ENCODE data around the gene PTPN6.

The PTPN6 gene

DNA sequence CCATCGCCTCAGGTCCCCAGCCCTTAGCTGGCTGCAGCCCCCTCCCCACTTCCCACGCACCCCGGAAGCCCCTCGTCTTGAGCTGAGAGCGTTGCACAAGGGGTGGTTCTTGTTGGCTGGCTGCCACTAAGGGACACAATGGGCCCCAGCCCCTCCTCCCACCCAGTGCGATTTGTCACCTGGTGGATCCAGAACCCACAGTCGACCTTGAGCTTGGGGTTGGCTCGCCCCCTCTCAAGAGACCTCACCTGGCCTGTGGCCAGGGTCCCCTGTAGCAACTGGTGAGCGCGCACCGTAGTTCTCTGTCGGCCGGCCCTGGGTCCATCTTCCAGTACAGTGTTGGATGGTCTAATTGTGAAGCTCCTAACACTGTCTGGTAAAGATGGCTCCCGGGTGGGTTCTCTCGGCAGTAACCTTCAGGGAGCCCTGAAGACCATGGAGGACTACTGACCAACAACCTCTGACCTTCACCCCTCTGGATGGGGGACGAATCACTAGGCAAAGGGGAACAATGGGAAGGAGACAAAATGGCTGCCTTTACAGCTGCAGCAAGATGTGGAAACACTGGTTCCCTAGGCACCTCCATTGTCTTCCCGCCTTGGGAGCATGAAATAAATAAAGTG is 12.7 kb downstream of the PTPN6 start:
- Histone ChIP-seq H3K4me2 (ENCODE audit: low read depth, low read length) (no peak overlapping the region), H3K9me2 (replicated peaks; ENCODE audit: insufficient read depth, low read length) (no peaks in the 10 kb centered on the region), H4K20me1 (ENCODE audit: insufficient read depth, low read length) (no peaks in the 10 kb centered on the region), H2AFZ (ENCODE audit: low read length) (no peak overlapping the region), H3K36me3 (replicated peaks; ENCODE audit: insufficient read depth, low read length) (peaks cover 18% of the 10 kb centered on the region), H3K79me2 (ENCODE audit: low read length) (peaks cover 47% of the 10 kb centered on the region), H3K4me1 (ENCODE audit: low read length) (peaks cover 51% of the 10 kb centered on the region), H3K27me3 (replicated peaks; ENCODE audit: insufficient read depth, low read length) (no peaks in the 10 kb centered on the region), H3K27ac (ENCODE audit: low read length) (peak overlapping the region; percentile 48; the same call in 1 of the 2 replicates), H3K4me3 (ENCODE audit: low read length) (no peak overlapping the region), H3K9ac (ENCODE audit: low read length) (no peak overlapping the region), H3K9me3 (replicated peaks; ENCODE audit: insufficient read depth, low read length) (no peaks in the 10 kb centered on the region), H3F3A (ENCODE audit: insufficient read depth, low read length) (peaks cover 74% of the 10 kb centered on the region)
- no peak for TF ChIP-seq EZH2 (optimal IDR thresholded peaks at IDR 0.05; ENCODE audit: low read depth, low read length)
- TF ChIP-seq, protein P1, sequence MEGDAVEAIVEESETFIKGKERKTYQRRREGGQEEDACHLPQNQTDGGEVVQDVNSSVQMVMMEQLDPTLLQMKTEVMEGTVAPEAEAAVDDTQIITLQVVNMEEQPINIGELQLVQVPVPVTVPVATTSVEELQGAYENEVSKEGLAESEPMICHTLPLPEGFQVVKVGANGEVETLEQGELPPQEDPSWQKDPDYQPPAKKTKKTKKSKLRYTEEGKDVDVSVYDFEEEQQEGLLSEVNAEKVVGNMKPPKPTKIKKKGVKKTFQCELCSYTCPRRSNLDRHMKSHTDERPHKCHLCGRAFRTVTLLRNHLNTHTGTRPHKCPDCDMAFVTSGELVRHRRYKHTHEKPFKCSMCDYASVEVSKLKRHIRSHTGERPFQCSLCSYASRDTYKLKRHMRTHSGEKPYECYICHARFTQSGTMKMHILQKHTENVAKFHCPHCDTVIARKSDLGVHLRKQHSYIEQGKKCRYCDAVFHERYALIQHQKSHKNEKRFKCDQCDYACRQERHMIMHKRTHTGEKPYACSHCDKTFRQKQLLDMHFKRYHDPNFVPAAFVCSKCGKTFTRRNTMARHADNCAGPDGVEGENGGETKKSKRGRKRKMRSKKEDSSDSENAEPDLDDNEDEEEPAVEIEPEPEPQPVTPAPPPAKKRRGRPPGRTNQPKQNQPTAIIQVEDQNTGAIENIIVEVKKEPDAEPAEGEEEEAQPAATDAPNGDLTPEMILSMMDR (IDR thresholded peaks at IDR 0.05; ENCODE audit: low read length): no peak
- TF ChIP-seq EZH2phosphoT487 (IDR thresholded peaks at IDR 0.05; ENCODE audit: low read length): no peak
- peak; percentile 5 for DNase-seq

DNA sequence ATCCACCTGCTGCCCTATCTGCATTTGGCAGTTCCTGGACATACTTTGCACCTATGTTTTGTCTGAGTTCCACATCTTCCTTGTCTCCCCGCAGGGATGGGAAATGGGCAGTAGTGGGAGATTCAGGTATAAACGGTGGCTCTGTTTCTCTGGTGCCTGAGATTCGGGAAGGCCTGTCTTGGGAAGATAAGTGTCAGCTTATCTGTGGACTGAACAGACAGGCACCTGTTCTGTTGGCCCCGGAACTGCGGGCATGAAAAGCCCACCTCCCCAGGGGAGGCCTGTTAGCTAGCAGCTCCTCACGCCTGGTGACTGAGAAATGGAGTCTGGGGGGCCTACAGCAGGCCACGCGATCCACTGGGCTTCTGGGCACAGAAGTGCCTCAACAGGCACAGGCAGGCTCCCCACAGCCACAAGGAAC is 13.5 kb downstream of the PTPN6 start:
- peaks cover 54% of the 10 kb centered on the region for H3K4me1 ChIP-seq (ENCODE audit: low read length)
- no peak overlapping the region for H2AFZ ChIP-seq (ENCODE audit: low read length)
- H3K79me2 ChIP-seq (ENCODE audit: low read length): peaks cover 49% of the 10 kb centered on the region
- peak overlapping the region; percentile 17; the same call in 1 of the 2 replicates for H3K9ac ChIP-seq (ENCODE audit: low read length)
- no peaks in the 10 kb centered on the region for H4K20me1 ChIP-seq (ENCODE audit: insufficient read depth, low read length)
- 0 out of 2 replicates have a peak overlapping the region, but pooled peaks have one; percentile 2 for H3K4me2 ChIP-seq (ENCODE audit: low read depth, low read length)
- H3K27me3 ChIP-seq (replicated peaks; ENCODE audit: insufficient read depth, low read length): no peaks in the 10 kb centered on the region
- H3K36me3 ChIP-seq (replicated peaks; ENCODE audit: insufficient read depth, low read length): peaks cover 18% of the 10 kb centered on the region
- no peak overlapping the region for H3K4me3 ChIP-seq (ENCODE audit: low read length)
- no peaks in the 10 kb centered on the region for H3K9me2 ChIP-seq (replicated peaks; ENCODE audit: insufficient read depth, low read length)
- peak overlapping the region; percentile 48; the same call in 1 of the 2 replicates for H3K27ac ChIP-seq (ENCODE audit: low read length)
- H3F3A ChIP-seq (ENCODE audit: insufficient read depth, low read length): peaks cover 72% of the 10 kb centered on the region
- TF ChIP-seq, protein P1 (IDR thresholded peaks at IDR 0.05; ENCODE audit: low read length): no peak
- no peak for TF ChIP-seq EZH2 (optimal IDR thresholded peaks at IDR 0.05; ENCODE audit: low read depth, low read length)
- no peak for TF ChIP-seq EZH2phosphoT487 (IDR thresholded peaks at IDR 0.05; ENCODE audit: low read length)
- H3K9me3 ChIP-seq (replicated peaks; ENCODE audit: insufficient read depth, low read length): no peaks in the 10 kb centered on the region
- peak; percentile 5 for DNase-seq

DNA sequence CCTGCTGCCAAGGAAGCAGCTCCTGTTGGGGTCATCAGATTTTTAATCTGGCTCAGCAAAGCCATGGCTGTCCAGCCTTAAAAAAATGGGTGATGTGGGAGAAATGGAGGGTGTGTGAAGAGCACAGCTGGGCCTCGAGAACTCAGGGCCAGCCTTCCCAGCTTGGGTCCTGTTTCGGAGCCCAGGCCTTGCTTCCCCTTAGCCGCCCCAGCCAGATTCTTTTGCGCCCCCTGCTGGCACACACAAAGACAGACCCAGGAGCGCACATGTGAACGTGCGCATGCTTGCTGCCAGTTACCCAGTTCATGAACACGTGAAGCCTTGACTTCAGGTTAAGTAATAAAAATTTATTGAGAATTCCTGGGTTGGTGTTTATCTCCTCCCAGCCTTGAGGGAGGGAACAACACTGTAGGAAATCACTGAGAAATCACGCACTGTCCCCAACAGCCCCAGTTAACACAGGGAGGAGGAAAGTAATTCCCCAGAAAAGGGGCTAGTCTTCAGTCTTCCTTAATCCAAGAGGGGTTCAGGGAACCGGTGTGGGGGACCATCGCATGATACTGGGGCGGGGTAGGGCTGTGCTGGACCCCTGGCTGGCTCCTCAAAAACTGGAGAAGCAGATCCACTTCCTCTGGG is 14.0 kb downstream of the PTPN6 start:
- H3K27ac ChIP-seq (ENCODE audit: low read length): peak overlapping the region; percentile 48; the same call in 1 of the 2 replicates
- peaks cover 49% of the 10 kb centered on the region for H3K4me1 ChIP-seq (ENCODE audit: low read length)
- peak overlapping the region; percentile 17; the same call in 1 of the 2 replicates for H3K9ac ChIP-seq (ENCODE audit: low read length)
- H3K9me2 ChIP-seq (replicated peaks; ENCODE audit: insufficient read depth, low read length): no peaks in the 10 kb centered on the region
- no peaks in the 10 kb centered on the region for H3K9me3 ChIP-seq (replicated peaks; ENCODE audit: insufficient read depth, low read length)
- 0 out of 2 replicates have a peak overlapping the region, but pooled peaks have one; percentile 2 for H3K4me2 ChIP-seq (ENCODE audit: low read depth, low read length)
- no peaks in the 10 kb centered on the region for H4K20me1 ChIP-seq (ENCODE audit: insufficient read depth, low read length)
- no peak overlapping the region for H3K4me3 ChIP-seq (ENCODE audit: low read length)
- TF ChIP-seq EZH2 (optimal IDR thresholded peaks at IDR 0.05; ENCODE audit: low read depth, low read length): no peak
- TF ChIP-seq, protein P1 (IDR thresholded peaks at IDR 0.05; ENCODE audit: low read length): peak; percentile 94
- peaks cover 18% of the 10 kb centered on the region for H3K36me3 ChIP-seq (replicated peaks; ENCODE audit: insufficient read depth, low read length)
- H3F3A ChIP-seq (ENCODE audit: insufficient read depth, low read length): peaks cover 72% of the 10 kb centered on the region
- H3K27me3 ChIP-seq (replicated peaks; ENCODE audit: insufficient read depth, low read length): no peaks in the 10 kb centered on the region
- DNase-seq: peak; percentile 86
- peaks cover 49% of the 10 kb centered on the region for H3K79me2 ChIP-seq (ENCODE audit: low read length)
- H2AFZ ChIP-seq (ENCODE audit: low read length): no peak overlapping the region
